Vagina (tissue), 2 donors: ENCODE measurements around the gene CRACDL.

Source experiments
- CTCF ChIP-seq, 3 experiments: fragments of 450-650 bp in 2 of 3; fragments of 200-600 bp in 1 of 3; sonication (generic) in 1 of 3; IDR thresholded peaks; one replicate each; pipeline ENCODE4 v1.5.1; 2017 to 2019; ENCODE audit warnings: antibody characterized with exemption in 3 of 3, mild to moderate bottlenecking in 2 of 3, moderate library complexity in 2 of 3
- POLR2A ChIP-seq, 2 donors: fragments of 450-650 bp; IDR thresholded peaks; one replicate each; pipeline ENCODE4 v1.6.1; 2017; ENCODE audit warnings: antibody characterized with exemption in 2 of 2, mild to moderate bottlenecking in 2 of 2, moderate library complexity in 2 of 2
- POLR2AphosphoS5 ChIP-seq, 2 donors: sonication (generic); formaldehyde crosslinking; IDR thresholded peaks; one replicate each; pipeline ENCODE4 v1.9.0; 2017; ENCODE audit warnings: antibody characterized with exemption in 2 of 2, mild to moderate bottlenecking in 2 of 2, low read depth in 1 of 2; ENCODE audit not compliant: insufficient read depth in 1 of 2

DNA sequence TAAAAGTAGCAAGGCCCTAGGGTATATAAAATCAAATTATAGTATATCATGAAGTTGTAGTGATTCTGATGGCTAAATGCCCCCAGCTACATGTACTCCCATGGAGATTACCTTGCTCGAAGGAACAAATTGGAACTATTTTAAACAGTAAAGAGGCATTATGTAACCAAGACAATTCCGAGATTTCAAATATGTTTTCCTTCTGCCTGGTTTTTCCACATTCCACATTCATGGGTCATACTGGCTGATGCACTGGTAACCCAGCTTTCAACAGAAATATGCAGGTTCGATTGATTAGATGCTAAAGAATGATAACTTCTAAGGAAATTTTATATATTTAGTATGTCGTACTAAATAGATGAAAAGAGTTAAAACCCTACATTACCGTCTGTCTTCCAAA, 142.8 kb downstream of the CRACDL start:
- TF ChIP-seq POLR2AphosphoS5 (IDR thresholded peaks at IDR 0.05; ENCODE audit: insufficient read depth in 1 of 2, low read depth in 1 of 2) (no peak), CTCF (IDR thresholded peaks at IDR 0.05) (no peak), POLR2A (IDR thresholded peaks at IDR 0.05) (no peak)
